Activated CD4-positive, alpha-beta T cell treated with anti-CD3 and anti-CD28 coated beads for 36 hours (primary cell): ENCODE results near the gene FAM177A1. TPM values are rescaled to one million over a fixed set of nuclear protein-coding genes. Genes with fewer than 3 reads are reported as not detected.

Source experiments
- ATAC-seq: fragments of 200-7000 bp; cut with Tn5 transposase; one replicate; pipeline ENCODE4 v1.10.0; 2021; ENCODE audit warnings: mild to moderate bottlenecking, moderate library complexity
- CTCF ChIA-PET: fragments of 350-600 bp; sonication (Branson Sonifier 250); formaldehyde crosslinking; loops from one replicate; lab custom pipeline; 2021; ENCODE audit warnings: antibody characterized with exemption; lab: Charles Lee
- POLR2A ChIA-PET: fragments of 350-600 bp; sonication (Branson Sonifier 250); formaldehyde crosslinking; loops from one replicate; lab custom pipeline; 2021; ENCODE audit warnings: antibody characterized with exemption, inconsistent platforms; lab: Charles Lee
- DNase-seq: peaks from one replicate; pipeline ENCODE4 v3.0.0-alpha.2; 2020
- H3K27ac Mint-ChIP-seq: one replicate; pipeline ENCODE4 v1.8.0; 2021; ENCODE audit warnings: mixed read lengths
- H3K27me3 Mint-ChIP-seq: one replicate; pipeline ENCODE4 v1.8.0; 2021; ENCODE audit warnings: mixed read lengths
- H3K36me3 Mint-ChIP-seq: one replicate; pipeline ENCODE4 v1.8.0; 2021; ENCODE audit warnings: low read depth, mixed read lengths
- H3K4me1 Mint-ChIP-seq: one replicate; pipeline ENCODE4 v1.8.0; 2021; ENCODE audit warnings: mixed read lengths
- H3K4me3 Mint-ChIP-seq: one replicate; pipeline ENCODE4 v1.8.0; 2021; ENCODE audit warnings: mild to moderate bottlenecking, moderate library complexity, mixed read lengths
- H3K9me3 Mint-ChIP-seq: one replicate; pipeline ENCODE4 v1.8.0; 2021; ENCODE audit warnings: low read depth, mixed read lengths
- intact Hi-C, 2 experiments: fragments of 100-400 bp; cut with DNase I in 1 of 2; cut with micrococcal nuclease in 1 of 2; formaldehyde crosslinking; loops; one replicate each; pipeline versions ENCODE4 v1.14.2 to v1.15.1; 2022 to 2024; cut with DNase I, micrococcal nuclease
- total RNA-seq, 2 experiments: library from RNA; stranded (reverse); gene quantifications; one replicate each; pipeline ENCODE4 v1.2.3, GENCODE V29; 2021

The FAM177A1 gene
- total RNA-seq, 2 experiments from 2014 or later = 35.4 to 37.2 TPM

DNA sequence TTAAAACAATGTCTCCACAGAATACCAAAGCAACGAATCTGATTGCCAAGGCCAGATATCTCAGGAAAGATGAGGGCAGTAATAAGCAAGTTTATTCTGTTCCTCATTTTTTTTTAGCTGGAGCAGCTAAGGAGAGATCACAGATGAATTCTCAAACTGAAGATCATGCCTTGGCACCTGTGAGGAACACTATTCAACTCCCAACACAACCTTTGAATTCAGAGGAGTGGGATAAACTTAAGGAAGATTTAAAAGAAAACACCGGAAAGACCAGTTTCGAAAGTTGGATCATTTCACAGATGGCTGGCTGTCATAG lies 77.3 kb downstream of the FAM177A1 start:
- DNase-seq (no peak), ATAC-seq (no peak)
- ChIA-PET CTCF (interaction anchor here (1.0 to 2.1 kb wide), 5 partner anchors 10 to 299 kb away, joined by 3 to 6 read pairs (median 4); partner anchors contain the start of gene SRP54), POLR2A (interaction anchor here (0.6 to 4.3 kb wide), 8 partner anchors 20 to 294 kb away, joined by 3 to 23 read pairs (median 6); partner anchors contain the start of genes FAM177A1 and NFKBIA)
- H3K27me3 Mint-ChIP-seq = no peaks in the 10 kb centered on the region
- H3K36me3 Mint-ChIP-seq = peaks cover 33% of the 10 kb centered on the region
- peaks cover 66% of the 10 kb centered on the region for H3K4me1 Mint-ChIP-seq
- no peaks in the 10 kb centered on the region for H3K9me3 Mint-ChIP-seq
- H3K4me3 Mint-ChIP-seq = peak overlapping the region; percentile 87
- H3K27ac Mint-ChIP-seq = peak overlapping the region; percentile 99
- intact Hi-C loops = loop anchor here (2.0 to 5.0 kb wide), 6 partner anchors 77 to 704 kb away; partner anchors contain the start of genes BRMS1L (in 1 of the 2), EAPP (in 1 of the 2), FAM177A1 (in 1 of the 2) and RALGAPA1 (in 1 of the 2)

DNA sequence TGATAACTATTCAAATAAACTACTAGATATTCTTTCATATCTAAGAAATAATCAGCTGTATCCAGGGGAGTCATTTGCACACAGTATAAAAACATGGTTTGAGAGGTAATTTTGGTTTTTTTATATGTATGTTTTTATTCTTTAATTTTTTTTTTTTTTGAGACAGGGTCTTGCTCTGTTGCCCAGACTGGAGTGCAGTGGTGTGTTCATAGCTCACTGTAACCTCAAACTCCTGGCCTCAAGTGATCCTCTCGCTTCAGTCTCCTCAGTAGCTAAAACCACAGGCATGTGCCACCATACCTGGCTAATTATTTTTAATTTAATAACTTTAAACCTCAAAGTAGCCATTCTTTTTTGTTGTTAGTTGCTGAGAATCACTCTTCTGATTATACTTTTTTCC lies 78.1 kb downstream of the FAM177A1 start:
- CTCF ChIA-PET = interaction anchor here (0.7 to 2.1 kb wide), 5 partner anchors 16 to 298 kb away, joined by 3 to 6 read pairs (median 4); partner anchors contain the start of gene SRP54
- Mint-ChIP-seq H3K4me3 (peak overlapping the region; percentile 87), H3K9me3 (no peaks in the 10 kb centered on the region), H3K27me3 (no peaks in the 10 kb centered on the region), H3K27ac (no peak overlapping the region), H3K4me1 (peaks cover 66% of the 10 kb centered on the region), H3K36me3 (peaks cover 37% of the 10 kb centered on the region)
- no peak for DNase-seq
- intact Hi-C loops = loop anchor here (1.0 to 5.0 kb wide), 5 partner anchors 35 to 703 kb away; partner anchors contain the start of genes BRMS1L (in 1 of the 2), EAPP (in 1 of the 2) and RALGAPA1 (in 1 of the 2)
- POLR2A ChIA-PET = interaction anchor here (0.6 to 4.3 kb wide), 7 partner anchors 55 to 295 kb away, joined by 3 to 23 read pairs (median 3); partner anchors contain the start of genes FAM177A1 and NFKBIA
- no peak for ATAC-seq

Other genes starting within 250 kb of the FAM177A1 start
- gene BAZ1A, start 170.9 kb upstream of the FAM177A1 start, total RNA-seq = 10 to 100 TPM; 53.9 to 75.2 TPM
- 10 to 100 TPM; 81.1 to 88.4 TPM for gene SRP54, start 63.3 kb upstream of the FAM177A1 start, total RNA-seq
- gene PPP2R3C, start 75.7 kb downstream of the FAM177A1 start, total RNA-seq = 10 to 100 TPM; 43.8 to 53.5 TPM
- 10 to 100 TPM; 37.3 to 51.1 TPM for gene PRORP, start 76.3 kb downstream of the FAM177A1 start, total RNA-seq
- 100 to 1,000 TPM; 374 to 425 TPM for gene PSMA6, start 246.1 kb downstream of the FAM177A1 start, total RNA-seq